Hepatocyte (in vitro differentiated cells): ENCODE data around the gene POLD3. TPM values are rescaled to one million over a fixed set of nuclear protein-coding genes. Genes with fewer than 3 reads are reported as not detected.

Source experiments
- DNase-seq: peaks from one replicate; pipeline ENCODE4 v3.0.0-alpha.2; 2016; ENCODE audit warnings: low spot score
- H2AFZ ChIP-seq: fragments of 200-600 bp; sonication (generic); 2 replicates; pipeline ENCODE4 v1.6.0; 2016; ENCODE audit warnings: antibody characterized with exemption, mild to moderate bottlenecking
- H3K27ac ChIP-seq: fragments of 200-600 bp; sonication (generic); 2 replicates; pipeline ENCODE4 v1.5.1; 2016; ENCODE audit warnings: mild to moderate bottlenecking
- H3K27me3 ChIP-seq: fragments of 200-600 bp; sonication (generic); 2 replicates; pipeline ENCODE4 v1.6.1; 2016
- H3K36me3 ChIP-seq: fragments of 200-600 bp; sonication (generic); replicated peaks from 2 replicates; pipeline ENCODE4 v1.5.1; 2016; ENCODE audit warnings: low read depth; ENCODE audit not compliant: insufficient read depth
- H3K4me1 ChIP-seq: fragments of 200-600 bp; sonication (generic); 2 replicates; pipeline ENCODE4 v1.5.1; 2016; ENCODE audit warnings: mild to moderate bottlenecking, moderate library complexity; ENCODE audit not compliant: insufficient read depth
- H3K4me2 ChIP-seq: fragments of 200-600 bp; sonication (generic); 2 replicates; pipeline ENCODE4 v1.6.0; 2016
- H3K4me3 ChIP-seq: fragments of 200-600 bp; sonication (generic); 2 replicates; pipeline ENCODE4 v1.5.1; 2016; ENCODE audit warnings: mild to moderate bottlenecking
- H3K79me2 ChIP-seq: fragments of 200-600 bp; sonication (generic); 2 replicates; pipeline ENCODE4 v1.6.0; 2017; ENCODE audit warnings: mild to moderate bottlenecking
- H3K9me2 ChIP-seq: fragments of 200-600 bp; sonication (generic); replicated peaks from 2 replicates; pipeline ENCODE4 v1.6.0; 2017; ENCODE audit warnings: mild to moderate bottlenecking; ENCODE audit not compliant: insufficient read depth
- H3K9me3 ChIP-seq: fragments of 200-600 bp; sonication (generic); 2 replicates; pipeline ENCODE4 v1.5.1; 2016; ENCODE audit warnings: low read depth, mild to moderate bottlenecking
- H4K20me1 ChIP-seq: fragments of 200-600 bp; sonication (generic); 2 replicates; pipeline ENCODE4 v1.6.0; 2016; ENCODE audit warnings: mild to moderate bottlenecking; ENCODE audit not compliant: insufficient read depth, poor library complexity, severe bottlenecking
- CTCF ChIP-seq: fragments of 200-600 bp; sonication (generic); IDR thresholded peaks from 2 replicates; pipeline ENCODE4 v1.5.1; 2016; ENCODE audit warnings: antibody characterized with exemption, mild to moderate bottlenecking; ENCODE audit not compliant: poor library complexity
- EZH2 ChIP-seq: fragments of 200-600 bp; sonication (generic); IDR thresholded peaks from 2 replicates; pipeline ENCODE4 v1.6.1; 2016; ENCODE audit warnings: antibody characterized with exemption, mild to moderate bottlenecking, borderline replicate concordance
- EZH2phosphoT487 ChIP-seq: fragments of 200-600 bp; sonication (generic); IDR thresholded peaks from one replicate; pipeline ENCODE4 v1.6.1; 2018; ENCODE audit warnings: antibody characterized with exemption, mild to moderate bottlenecking, low read depth, moderate library complexity; ENCODE audit not compliant: unreplicated experiment, severe bottlenecking
- WGBS: methylation state at CpG from one replicate; pipeline ENCODE4 v1.1.6; 2016; ENCODE audit warnings: low lambda C conversion rate; ENCODE audit errors: missing lambda C conversion rate; 5-methylcytosine and 5-hydroxymethylcytosine counted together
- polyA plus RNA-seq: library from polyadenylated mRNA; unstranded; fragments of >200 nt; fragmentation: Nextera tagmentation; extraction: Ambion mirVana; gene quantifications from 2 replicates; pipeline ENCODE4 v1.2.1, GENCODE V29; 2016
- total RNA-seq: library from RNA; depleted of rRNA; stranded (reverse); fragments of >200 nt; gene quantifications from 2 replicates; pipeline ENCODE4 v1.2.3, GENCODE V29; 2014

Gene POLD3
- total and polyA plus RNA-seq, 2 experiments from 2014 or later = 11.0 to 13.8 TPM

GRCh38 chr11:74550991-74551753 lies 41.2 kb upstream of the POLD3 start:
- Histone ChIP-seq H4K20me1 (no peaks in the 10 kb centered on the region), H3K27ac (no peak overlapping the region), H3K9me3 (no peaks in the 10 kb centered on the region), H3K9me2 (no peaks in the 10 kb centered on the region), H3K4me1 (no peaks in the 10 kb centered on the region), H3K27me3 (no peaks in the 10 kb centered on the region), H3K4me3 (no peak overlapping the region), H3K36me3 (no peaks in the 10 kb centered on the region), H3K79me2 (no peaks in the 10 kb centered on the region), H2AFZ (no peak overlapping the region), H3K4me2 (no peak overlapping the region)
- 58% methylated on average over 4 of the region's 4 CpGs for WGBS
- TF ChIP-seq EZH2 = no peak
- TF ChIP-seq CTCF = no peak
- TF ChIP-seq EZH2phosphoT487 = no peak
- no peak for DNase-seq

GRCh38 chr11:74551754-74552145 lies 40.6 kb upstream of the POLD3 start:
- DNase-seq = no peak
- no peak overlapping the region for H2AFZ ChIP-seq
- no peaks in the 10 kb centered on the region for H4K20me1 ChIP-seq
- H3K4me1 ChIP-seq = no peaks in the 10 kb centered on the region
- H3K27ac ChIP-seq = no peak overlapping the region
- no peak overlapping the region for H3K4me2 ChIP-seq
- no peaks in the 10 kb centered on the region for H3K27me3 ChIP-seq
- H3K79me2 ChIP-seq = no peaks in the 10 kb centered on the region
- no peaks in the 10 kb centered on the region for H3K9me3 ChIP-seq
- no peak overlapping the region for H3K4me3 ChIP-seq
- TF ChIP-seq EZH2 (no peak), EZH2phosphoT487 (no peak), CTCF (no peak)
- H3K9me2 ChIP-seq = no peaks in the 10 kb centered on the region
- no peaks in the 10 kb centered on the region for H3K36me3 ChIP-seq

GRCh38 chr11:74557526-74557925 lies 34.9 kb upstream of the POLD3 start:
- H3K27me3 ChIP-seq = no peaks in the 10 kb centered on the region
- H3K4me1 ChIP-seq = no peaks in the 10 kb centered on the region
- no peaks in the 10 kb centered on the region for H3K79me2 ChIP-seq
- no peaks in the 10 kb centered on the region for H3K9me2 ChIP-seq
- no peak overlapping the region for H3K4me3 ChIP-seq
- no peak overlapping the region for H3K4me2 ChIP-seq
- WGBS = 90% methylated on average over 3 of the region's 3 CpGs
- DNase-seq = no peak
- no peak overlapping the region for H3K27ac ChIP-seq
- no peaks in the 10 kb centered on the region for H3K9me3 ChIP-seq
- TF ChIP-seq EZH2phosphoT487 (no peak), CTCF (no peak)
- no peaks in the 10 kb centered on the region for H3K36me3 ChIP-seq
- no peak overlapping the region for H2AFZ ChIP-seq
- H4K20me1 ChIP-seq = no peaks in the 10 kb centered on the region
